Epithelial cell of esophagus (primary cell): ENCODE data around the gene DGKI.

Experiments
- DNase-seq: peaks from one replicate; pipeline ENCODE4 v3.0.0; 2010; ENCODE audit warnings: low read depth
- H3K4me3 ChIP-seq: 2 replicates; pipeline ENCODE4 v1.5.1; 2011; ENCODE audit warnings: mild to moderate bottlenecking, low read length, control low read depth
- CTCF ChIP-seq: IDR thresholded peaks from 2 replicates; pipeline ENCODE4 v1.5.1; 2011; ENCODE audit warnings: low read depth, mild to moderate bottlenecking, low read length, control low read depth, inconsistent platforms; ENCODE audit not compliant: insufficient read depth; ENCODE audit errors: missing control alignments

The DGKI gene

GRCh38 chr7:137847568-137848050 lies 835 bp upstream of the DGKI start:
- no peak for TF ChIP-seq CTCF
- H3K4me3 ChIP-seq, result no peak overlapping the region
- DNase-seq, result no peak

- DNase-seq, result no peak
- no peak overlapping the region for H3K4me3 ChIP-seq
- TF ChIP-seq CTCF, result no peak
Observed at GRCh38 chr7:137846549-137846826, 286 bp downstream of the DGKI start.

DNA sequence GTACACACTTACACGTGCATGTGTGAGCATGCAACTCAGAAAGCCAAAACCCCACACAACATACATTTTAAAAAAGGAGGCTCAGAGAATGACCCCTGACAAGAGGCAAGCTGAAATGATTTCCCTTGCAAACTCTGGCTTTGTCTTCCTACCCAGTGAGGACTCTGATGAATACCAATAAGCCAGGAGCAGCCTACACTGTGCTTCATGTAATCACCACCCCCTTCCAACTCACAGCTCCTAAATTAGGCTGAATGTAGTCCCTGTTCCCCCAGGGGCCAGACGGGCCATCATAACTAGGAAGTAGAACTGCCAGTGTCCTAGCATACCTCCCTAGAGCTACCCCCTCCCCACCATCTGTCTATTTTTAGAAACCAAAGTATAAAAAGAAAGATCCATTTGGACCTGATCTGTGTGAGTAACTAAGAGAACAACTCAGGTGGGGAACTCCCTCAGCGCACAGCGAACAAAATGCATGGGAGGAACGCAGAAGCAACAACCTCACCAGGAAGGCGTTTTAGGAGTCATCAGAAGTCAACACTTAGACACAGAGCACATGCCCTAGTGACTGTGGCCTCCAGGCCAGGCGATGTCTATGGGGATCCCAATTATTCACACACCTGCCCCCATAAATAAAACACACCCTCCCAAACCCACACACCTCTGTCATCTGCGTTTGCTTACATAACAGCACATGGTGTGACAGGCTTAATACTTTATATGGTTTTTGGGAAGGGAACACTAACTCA lies 1.9 kb downstream of the DGKI start:
- TF ChIP-seq CTCF, result no peak
- DNase-seq, result no peak
- H3K4me3 ChIP-seq, result no peak overlapping the region

- no peak for TF ChIP-seq CTCF
- H3K4me3 ChIP-seq, result no peak overlapping the region
- no peak for DNase-seq
Observed at GRCh38 chr7:137839903-137840779, 6.6 kb downstream of the DGKI start.

DNA sequence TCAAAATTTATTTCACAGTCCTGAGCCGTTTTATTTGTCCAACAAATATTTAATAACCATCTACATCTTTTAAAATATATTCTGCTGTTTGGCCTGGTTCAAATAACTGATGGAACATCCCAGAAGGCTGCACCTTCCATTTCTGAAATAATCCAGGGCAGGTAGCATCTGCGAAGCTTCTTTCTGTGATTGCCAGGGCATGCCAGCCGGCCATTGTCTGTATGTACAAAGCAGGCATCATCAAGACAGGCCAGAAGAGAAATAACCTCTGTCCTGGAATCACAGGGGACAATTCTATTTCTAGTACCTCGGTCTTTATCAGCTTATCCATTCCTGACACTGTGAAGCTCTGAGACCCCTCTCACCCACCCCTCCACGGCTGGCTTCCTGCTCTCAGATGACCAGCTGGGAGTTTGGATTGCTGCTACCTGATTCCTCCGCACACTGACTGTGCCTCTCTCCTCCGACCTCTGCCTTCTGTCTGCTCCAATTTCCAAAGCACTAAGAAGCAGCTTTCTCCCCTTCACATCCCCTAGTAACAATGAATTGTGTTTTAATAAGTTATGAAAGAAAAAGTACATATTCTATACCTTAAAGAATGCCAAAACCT lies 8.0 kb downstream of the DGKI start:
- no peak overlapping the region for H3K4me3 ChIP-seq
- TF ChIP-seq CTCF, result no peak
- DNase-seq, result no peak

DNA sequence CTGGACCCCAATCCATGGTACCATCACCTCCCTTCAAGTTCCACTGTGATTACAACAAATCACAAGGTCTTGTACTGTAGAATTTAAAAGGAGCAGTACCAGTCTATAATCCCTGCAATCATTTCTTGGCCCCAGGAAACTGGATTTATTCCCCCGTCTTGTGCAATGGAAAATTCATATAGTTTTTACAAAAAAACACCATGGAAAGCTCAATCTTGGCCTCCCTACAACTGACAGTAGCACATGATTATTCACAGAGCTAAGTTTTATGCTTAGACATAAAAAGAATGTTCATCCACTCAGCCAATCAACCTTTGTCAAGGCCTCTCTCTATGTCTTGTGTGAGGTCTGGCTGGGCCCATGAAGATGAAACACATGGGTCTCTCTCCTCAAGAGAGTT lies 10.2 kb downstream of the DGKI start:
- no peak overlapping the region for H3K4me3 ChIP-seq
- DNase-seq, result no peak
- TF ChIP-seq CTCF, result no peak
